Spinal cord (tissue), 10 donors: ENCODE results near the gene PATE4. TPM values are rescaled to one million over a fixed set of nuclear protein-coding genes. Genes with fewer than 3 reads are reported as not detected.
A peak's percentile ranks its signal among the peaks of the same experiment; 100 is the strongest.

Source experiments
- DNase-seq, 6 donors: peaks; one replicate each; pipeline versions ENCODE4 v3.0.0 to v3.0.0-alpha.2; 2013 to 2015; ENCODE audit warnings: low spot score in 6 of 6, low read depth in 4 of 6
- H3K27ac ChIP-seq: one replicate; pipeline ENCODE4 v1.5.1; 2013; ENCODE audit warnings: low read depth, low read length, control low read depth
- H3K27me3 ChIP-seq: one replicate; pipeline ENCODE4 v1.6.1; 2013; ENCODE audit warnings: low read length; ENCODE audit not compliant: control insufficient read depth, insufficient read depth
- H3K36me3 ChIP-seq: one replicate; pipeline ENCODE4 v1.6.1; 2013; ENCODE audit warnings: low read length; ENCODE audit not compliant: control insufficient read depth, insufficient read depth
- H3K4me1 ChIP-seq: one replicate; pipeline ENCODE4 v1.6.1; 2013; ENCODE audit warnings: low read length; ENCODE audit not compliant: control insufficient read depth, insufficient read depth
- H3K4me3 ChIP-seq: one replicate; pipeline ENCODE4 v1.5.1; 2013; ENCODE audit warnings: low read depth, low read length, control low read depth
- H3K9me3 ChIP-seq: one replicate; pipeline ENCODE4 v1.6.1; 2013; ENCODE audit warnings: low read length; ENCODE audit not compliant: control insufficient read depth, insufficient read depth
- WGBS: methylation state at CpG from one replicate; pipeline ENCODE4 v1.1.5; 2013; ENCODE audit warnings: missing lambda C conversion rate; ENCODE audit not compliant: insufficient coverage; 5-methylcytosine and 5-hydroxymethylcytosine counted together
- long read RNA-seq, 4 donors: transcript quantifications; one replicate each; lab custom pipeline, GENCODE V29; 2026
- polyA plus RNA-seq, 2 donors: library from polyadenylated mRNA; unstranded; fragments of 120-200 nt; gene quantifications; one replicate each; pipeline ENCODE4 v1.2.1, GENCODE V29; 2013; ENCODE audit not compliant: insufficient read length in 2 of 2
- total RNA-seq, 2 donors: library from RNA; depleted of rRNA in 1 of 2; stranded (reverse); fragments of 120-200 nt in 1 of 2; fragments of >200 nt in 1 of 2; gene quantifications; one replicate each; pipeline versions ENCODE4 v1.2.3 to v1.2.4, GENCODE V29; 2013 to 2014
- donor health status: healthy.

The PATE4 gene, protein sequence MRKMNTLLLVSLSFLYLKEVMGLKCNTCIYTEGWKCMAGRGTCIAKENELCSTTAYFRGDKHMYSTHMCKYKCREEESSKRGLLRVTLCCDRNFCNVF
- total RNA-seq (not detected), polyA plus RNA-seq (under 1 TPM in 1 of 2 donors, not detected in 1; 0.27 TPM)
- long read RNA-seq, donor 1 = 0 reads
- long read RNA-seq, donor 2 = 0 reads
- long read RNA-seq, donor 3 = 0 reads
- long read RNA-seq, donor 4 = 0 reads

DNA sequence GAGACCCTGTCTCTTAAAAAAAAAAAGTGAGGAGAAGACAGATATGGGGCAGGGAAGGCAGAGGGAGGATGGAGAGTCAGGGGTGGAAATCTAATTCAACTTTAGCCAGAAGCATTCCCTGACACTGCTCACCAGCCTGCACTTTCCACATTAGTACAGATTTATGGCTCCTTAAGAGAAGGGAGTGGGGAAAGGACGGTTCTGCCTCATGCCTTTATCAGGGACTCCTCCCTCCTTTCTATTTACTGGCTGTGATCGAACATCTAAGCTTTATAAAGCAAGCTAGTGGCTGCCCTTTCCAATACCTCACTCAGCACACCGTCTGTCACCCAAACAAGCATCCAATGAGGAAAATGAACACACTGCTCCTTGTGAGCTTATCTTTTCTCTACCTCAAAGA lies at the start of gene PATE4:
TSS of gene PATE4 (plus strand) at position 301 of the 400 bp plus-strand sequence. CDS start at position 345, 44 bp downstream.
- no peaks in the 10 kb centered on the region for H3K36me3 ChIP-seq
- H3K4me1 ChIP-seq = no peaks in the 10 kb centered on the region
- H3K9me3 ChIP-seq = peaks cover 2% of the 10 kb centered on the region
- no peak within 1 kb of the TSS for H3K4me3 ChIP-seq
- no CpG with 5 or more reads among the region's 3 CpGs for WGBS
- DNase-seq = no peak
- H3K27me3 ChIP-seq = no peaks in the 10 kb centered on the region
- no peak within 1 kb of the TSS for H3K27ac ChIP-seq

DNA sequence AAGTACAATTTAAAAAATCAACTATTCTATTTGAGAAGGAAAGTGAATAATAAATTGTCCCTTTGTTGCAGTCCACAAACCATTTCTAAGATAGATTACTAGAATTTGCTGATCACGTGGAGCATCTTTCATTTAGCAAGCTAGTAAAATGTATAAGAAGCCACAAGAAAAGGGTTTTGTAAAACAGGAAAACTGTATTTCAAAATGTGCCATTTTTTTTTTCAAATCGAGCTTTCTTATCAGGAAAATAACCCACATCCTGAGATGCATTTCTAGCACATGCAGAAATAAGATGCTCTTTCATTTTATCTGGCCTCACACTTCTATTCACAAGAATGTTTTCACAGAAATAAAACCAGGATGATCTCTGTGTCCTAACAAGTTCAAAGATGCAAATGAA lies 48.4 kb upstream of the PATE4 start:
- Histone ChIP-seq H3K4me3 (no peak overlapping the region), H3K27me3 (no peaks in the 10 kb centered on the region), H3K27ac (no peak overlapping the region), H3K36me3 (no peaks in the 10 kb centered on the region), H3K4me1 (no peaks in the 10 kb centered on the region), H3K9me3 (no peaks in the 10 kb centered on the region)
- no peak for DNase-seq
- 50% methylated on average over 1 of the region's 2 CpGs for WGBS

DNA sequence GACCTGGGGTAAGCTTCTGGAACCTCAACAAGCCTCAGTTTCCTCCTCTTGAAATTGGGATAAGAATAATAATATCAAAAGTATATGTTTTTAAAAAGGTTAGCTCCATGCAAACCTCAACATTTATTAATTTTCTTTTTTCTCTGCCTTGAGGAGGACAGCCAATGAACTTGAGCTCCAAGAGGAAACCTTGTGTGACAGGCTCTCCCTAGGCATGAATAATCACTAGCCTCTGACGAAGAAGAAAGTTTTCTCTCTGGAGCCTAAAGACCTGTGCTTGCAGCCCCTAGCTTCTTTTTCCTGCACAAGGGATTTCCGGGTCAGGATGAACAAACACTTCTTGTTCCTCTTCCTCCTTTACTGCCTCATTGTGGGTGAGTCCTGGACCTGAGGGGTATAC lies 45.3 kb upstream of the PATE4 start, which contains the start of gene PATE3:
TSS of gene PATE3 (plus strand) at position 301 of the 400 bp plus-strand sequence. CDS start at position 326, 25 bp downstream.
- no peak for DNase-seq
- H3K27me3 ChIP-seq = no peaks in the 10 kb centered on the region
- H3K36me3 ChIP-seq = no peaks in the 10 kb centered on the region
- no peaks in the 10 kb centered on the region for H3K9me3 ChIP-seq
- no peak within 1 kb of the TSS for H3K27ac ChIP-seq
- H3K4me3 ChIP-seq = no peak within 1 kb of the TSS
- H3K4me1 ChIP-seq = no peaks in the 10 kb centered on the region
- WGBS = 58% methylated on average over 2 of the region's 2 CpGs

DNA sequence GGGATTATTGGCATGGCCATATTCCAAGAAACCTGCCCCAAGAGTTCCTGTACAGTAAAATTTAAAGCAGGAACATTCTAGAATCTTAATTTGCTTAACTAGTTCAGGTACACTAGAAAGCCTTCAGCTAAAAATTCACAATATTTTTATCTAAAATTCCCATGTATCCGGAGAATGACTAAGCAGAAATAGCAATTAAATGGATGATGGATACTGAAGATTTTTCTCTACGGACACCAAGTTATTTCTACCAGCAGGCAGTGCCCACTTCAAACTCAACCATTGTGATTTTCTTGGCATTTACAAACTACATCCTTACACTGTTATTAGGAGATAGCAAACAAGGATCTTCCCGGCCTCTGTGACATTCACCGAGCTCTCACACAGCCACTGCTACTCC lies 42.3 kb upstream of the PATE4 start:
- 100% methylated on average over 2 of the region's 4 CpGs for WGBS
- no peaks in the 10 kb centered on the region for H3K4me1 ChIP-seq
- H3K4me3 ChIP-seq = no peak overlapping the region
- no peaks in the 10 kb centered on the region for H3K27me3 ChIP-seq
- H3K9me3 ChIP-seq = no peaks in the 10 kb centered on the region
- no peak overlapping the region for H3K27ac ChIP-seq
- DNase-seq = no peak
- H3K36me3 ChIP-seq = no peaks in the 10 kb centered on the region

DNA sequence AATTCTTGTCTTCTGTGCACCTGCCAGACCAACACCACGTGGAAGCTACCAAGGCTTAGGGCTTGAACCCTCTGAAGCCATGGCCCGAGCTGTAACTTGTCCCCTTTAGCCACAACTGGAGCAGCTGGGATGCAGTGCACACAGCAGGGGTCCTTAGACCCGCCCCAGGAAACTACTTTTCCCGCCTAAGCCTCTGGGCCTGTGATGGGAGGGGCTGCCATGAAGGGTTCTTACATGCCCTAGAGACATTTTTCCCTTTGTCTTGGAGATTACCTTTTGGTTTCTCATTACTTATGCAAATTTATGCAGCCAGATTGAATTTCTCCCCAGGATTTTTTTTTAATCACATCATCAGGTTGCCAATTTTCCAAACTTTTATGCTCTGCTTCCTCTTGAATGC lies 35.5 kb upstream of the PATE4 start:
- DNase-seq = no peak
- Histone ChIP-seq H3K9me3 (peaks cover 4% of the 10 kb centered on the region), H3K4me3 (no peak overlapping the region), H3K27me3 (no peaks in the 10 kb centered on the region), H3K4me1 (no peaks in the 10 kb centered on the region), H3K36me3 (no peaks in the 10 kb centered on the region), H3K27ac (no peak overlapping the region)
- 41% methylated on average over 4 of the region's 4 CpGs for WGBS

DNA sequence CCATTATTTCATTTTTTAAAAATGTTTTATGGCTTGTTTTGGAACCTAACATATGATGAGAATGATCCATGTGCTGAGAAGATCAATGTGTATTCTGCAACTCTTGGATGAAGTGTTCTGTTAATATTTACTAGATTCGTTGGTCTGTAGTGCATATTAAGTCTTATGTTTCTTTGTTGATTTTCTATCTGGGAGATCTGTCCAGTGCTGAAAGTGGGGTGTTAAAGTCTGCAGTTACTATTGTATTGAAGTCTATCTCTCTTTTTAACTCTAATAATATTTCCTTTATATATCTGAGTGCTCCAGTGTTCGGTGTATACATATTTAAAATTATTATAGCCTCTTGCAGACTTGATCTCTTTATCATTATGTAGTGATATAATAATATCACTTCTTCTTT lies 33.3 kb upstream of the PATE4 start:
- no CpG with 5 or more reads among the region's 2 CpGs for WGBS
- Histone ChIP-seq H3K27me3 (no peaks in the 10 kb centered on the region), H3K4me1 (no peaks in the 10 kb centered on the region), H3K9me3 (peaks cover 7% of the 10 kb centered on the region), H3K27ac (no peak overlapping the region), H3K4me3 (no peak overlapping the region), H3K36me3 (no peaks in the 10 kb centered on the region)
- no peak for DNase-seq

DNA sequence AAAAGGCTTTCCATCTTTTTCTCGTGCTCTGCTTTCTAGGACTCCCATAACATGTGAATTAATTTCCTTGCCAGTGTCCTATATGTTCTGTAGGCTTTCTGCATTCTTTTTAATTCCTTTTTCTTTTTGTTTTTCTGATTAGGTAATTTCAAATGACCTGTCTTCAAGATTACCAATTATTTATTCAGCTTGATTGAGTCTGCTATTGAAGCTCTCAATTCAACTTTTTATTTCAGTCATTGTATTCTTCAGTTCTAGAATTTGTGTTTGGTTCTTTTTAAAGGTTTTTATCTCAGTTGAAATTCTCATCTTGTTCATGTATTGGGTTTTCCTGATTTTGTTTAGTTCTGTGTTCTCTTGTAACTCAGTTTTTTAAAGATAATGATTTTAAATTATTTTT lies 30.7 kb upstream of the PATE4 start:
- Histone ChIP-seq H3K4me3 (no peak overlapping the region), H3K9me3 (peaks cover 7% of the 10 kb centered on the region), H3K27ac (no peak overlapping the region), H3K27me3 (no peaks in the 10 kb centered on the region), H3K36me3 (no peaks in the 10 kb centered on the region), H3K4me1 (no peaks in the 10 kb centered on the region)
- no CpG with 5 or more reads among the region's 1 CpG for WGBS
- no peak for DNase-seq

DNA sequence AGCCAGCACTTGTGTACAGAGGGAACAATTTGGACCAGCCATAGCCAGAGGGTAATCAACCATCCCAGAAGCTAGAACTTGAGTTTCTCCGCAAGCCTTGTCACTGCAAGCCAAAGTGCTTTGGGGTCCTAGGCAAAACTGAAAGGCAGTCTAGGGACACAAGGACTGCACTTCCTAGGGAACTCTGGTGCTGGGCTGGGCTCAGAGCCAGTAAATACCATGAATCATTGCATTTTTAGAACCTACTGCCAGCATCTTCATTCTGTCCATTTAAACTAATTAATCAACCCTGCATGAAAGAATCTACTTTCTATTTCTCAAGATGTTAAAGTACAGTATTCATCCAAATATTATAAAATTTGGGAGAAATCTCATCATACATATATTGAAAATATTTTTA lies 25.2 kb upstream of the PATE4 start:
- Histone ChIP-seq H3K27me3 (no peaks in the 10 kb centered on the region), H3K36me3 (no peaks in the 10 kb centered on the region), H3K4me1 (no peaks in the 10 kb centered on the region), H3K27ac (no peak overlapping the region), H3K9me3 (peaks cover under 1% of the 10 kb centered on the region), H3K4me3 (no peak overlapping the region)
- WGBS = 71% methylated on average over 1 of the region's 1 CpG
- no peak for DNase-seq

DNA sequence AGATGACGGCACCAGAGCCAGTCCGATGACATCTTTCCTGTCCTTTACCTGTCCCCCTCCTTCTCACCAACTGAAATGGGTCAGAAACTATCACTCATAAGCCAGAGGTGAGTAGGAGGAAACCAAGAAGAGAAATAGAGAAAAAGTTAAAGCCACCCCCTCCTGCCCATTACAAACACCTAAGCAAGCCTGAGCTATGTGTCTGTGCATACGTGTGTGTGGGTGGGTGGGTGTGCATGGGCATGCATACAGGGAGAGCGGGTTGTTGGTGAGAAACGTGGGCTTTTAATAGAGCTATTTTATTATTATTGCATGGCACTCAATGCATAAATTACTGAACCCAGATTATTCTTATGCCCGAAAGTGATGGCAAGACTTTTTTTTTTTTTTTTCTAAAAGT lies 2.6 kb downstream of the PATE4 start:
- no peak overlapping the region for H3K4me3 ChIP-seq
- no peak overlapping the region for H3K27ac ChIP-seq
- no peaks in the 10 kb centered on the region for H3K36me3 ChIP-seq
- H3K27me3 ChIP-seq = no peaks in the 10 kb centered on the region
- WGBS = no CpG with 5 or more reads among the region's 6 CpGs
- H3K4me1 ChIP-seq = no peaks in the 10 kb centered on the region
- no peak for DNase-seq
- peaks cover 2% of the 10 kb centered on the region for H3K9me3 ChIP-seq

DNA sequence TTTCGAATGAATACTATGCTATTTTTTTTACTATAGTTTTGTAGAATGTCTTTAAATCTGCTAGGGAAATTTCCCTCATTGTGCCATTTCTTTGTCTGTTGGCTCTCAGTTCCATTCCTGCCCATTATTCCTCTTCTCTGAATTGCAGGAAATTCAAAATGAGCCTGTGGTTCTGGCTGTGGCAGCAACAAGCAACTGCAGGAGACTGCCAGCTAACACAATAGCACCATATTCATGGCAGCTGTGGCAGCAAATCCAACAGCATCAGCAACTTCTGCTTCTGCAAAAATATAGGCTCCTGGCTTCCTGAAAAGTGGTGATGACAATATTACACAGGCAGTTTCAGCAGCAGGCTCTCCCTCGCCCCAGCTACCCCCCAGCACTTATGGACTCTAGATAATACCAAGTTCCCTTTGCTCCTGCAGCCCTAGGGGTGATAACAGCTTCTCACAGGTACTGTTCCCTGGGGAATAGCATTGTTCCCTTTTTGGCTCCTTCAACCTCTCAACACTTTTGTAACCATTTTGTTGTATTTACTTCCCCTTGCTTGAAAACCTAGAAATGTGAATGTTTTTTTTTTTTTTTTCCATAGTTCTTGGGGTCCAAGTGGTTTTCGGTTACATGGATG lies 9.3 kb downstream of the PATE4 start:
- Histone ChIP-seq H3K27ac (no peak overlapping the region), H3K4me3 (no peak overlapping the region), H3K9me3 (peaks cover 9% of the 10 kb centered on the region), H3K36me3 (no peaks in the 10 kb centered on the region), H3K4me1 (no peaks in the 10 kb centered on the region), H3K27me3 (no peaks in the 10 kb centered on the region)
- DNase-seq = peak in 3 of 6 donors; percentile 9 to 58 (median 48)
- 61% methylated on average over 2 of the region's 3 CpGs for WGBS
